ENCODE measurements around the gene CDKL5.
A peak's percentile ranks its signal among the peaks of the same experiment; 100 is the strongest.

The CDKL5 gene

DNA sequence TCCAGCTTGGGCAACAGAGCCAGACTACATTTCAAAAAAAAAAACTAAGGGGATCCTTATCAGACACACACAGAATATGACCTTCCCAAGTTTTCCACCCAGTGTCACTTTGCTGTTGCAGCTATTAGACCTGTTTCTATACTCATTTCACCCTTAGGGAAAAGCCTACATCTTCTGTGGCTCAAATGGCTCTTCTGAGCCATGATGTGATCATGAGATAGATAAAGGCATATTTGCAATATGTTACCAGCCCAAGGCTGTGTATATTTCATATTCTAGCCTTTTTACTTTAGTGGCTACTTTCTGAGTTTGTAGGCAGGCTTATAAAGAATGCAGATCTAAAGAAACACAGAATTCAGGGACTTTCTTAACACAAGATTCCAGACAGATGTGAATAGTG is 227.2 kb downstream of the CDKL5 start:
- DNase-seq = no peak

- no peak for DNase-seq
Observed at GRCh38 chrX:18654875-18655836, 229.7 kb downstream of the CDKL5 start.

DNA sequence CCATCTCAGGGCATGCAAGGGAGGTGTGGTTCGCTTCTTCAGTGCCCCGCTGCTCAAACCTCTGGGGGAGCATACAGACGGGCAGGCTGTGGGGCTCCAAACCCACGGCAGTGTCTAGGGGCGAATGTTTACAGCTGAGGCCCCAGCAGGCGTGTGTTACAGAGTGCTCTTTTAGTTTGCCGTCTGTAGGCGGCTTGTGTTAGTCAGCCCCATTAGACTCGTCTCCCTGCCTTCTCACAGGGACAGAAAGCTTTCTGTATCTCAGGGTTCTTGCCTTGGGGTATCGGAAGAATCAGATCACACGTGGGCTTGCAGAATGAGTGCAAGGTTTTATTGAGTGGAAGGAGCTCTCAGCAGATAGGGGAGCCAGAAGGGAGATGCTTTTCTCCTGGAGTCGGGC is 235.9 kb downstream of the CDKL5 start:
- no peak for DNase-seq

- DNase-seq = no peak
Observed at GRCh38 chrX:18664947-18665346, 239.5 kb downstream of the CDKL5 start.

DNA sequence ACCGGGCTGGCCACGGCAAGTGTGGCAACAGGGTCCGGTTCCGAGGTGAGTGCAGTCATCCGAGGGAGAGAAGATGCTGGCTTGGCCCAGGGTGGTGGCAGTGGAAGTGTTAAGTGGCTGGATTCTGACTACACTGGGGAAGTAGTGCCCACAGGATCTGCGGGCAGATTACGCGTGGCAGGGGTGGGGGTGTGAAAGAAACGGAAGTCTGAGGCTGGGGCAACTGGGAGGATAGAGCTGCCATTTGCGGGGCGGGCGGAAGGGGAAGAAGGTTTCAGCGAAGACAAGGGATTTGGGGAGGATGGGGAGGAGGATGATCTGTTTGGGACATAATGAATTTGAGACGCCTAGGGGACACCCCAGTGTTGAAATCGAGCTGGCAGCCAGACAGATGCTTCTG is 241.2 kb downstream of the CDKL5 start:
- DNase-seq = no peak

DNA sequence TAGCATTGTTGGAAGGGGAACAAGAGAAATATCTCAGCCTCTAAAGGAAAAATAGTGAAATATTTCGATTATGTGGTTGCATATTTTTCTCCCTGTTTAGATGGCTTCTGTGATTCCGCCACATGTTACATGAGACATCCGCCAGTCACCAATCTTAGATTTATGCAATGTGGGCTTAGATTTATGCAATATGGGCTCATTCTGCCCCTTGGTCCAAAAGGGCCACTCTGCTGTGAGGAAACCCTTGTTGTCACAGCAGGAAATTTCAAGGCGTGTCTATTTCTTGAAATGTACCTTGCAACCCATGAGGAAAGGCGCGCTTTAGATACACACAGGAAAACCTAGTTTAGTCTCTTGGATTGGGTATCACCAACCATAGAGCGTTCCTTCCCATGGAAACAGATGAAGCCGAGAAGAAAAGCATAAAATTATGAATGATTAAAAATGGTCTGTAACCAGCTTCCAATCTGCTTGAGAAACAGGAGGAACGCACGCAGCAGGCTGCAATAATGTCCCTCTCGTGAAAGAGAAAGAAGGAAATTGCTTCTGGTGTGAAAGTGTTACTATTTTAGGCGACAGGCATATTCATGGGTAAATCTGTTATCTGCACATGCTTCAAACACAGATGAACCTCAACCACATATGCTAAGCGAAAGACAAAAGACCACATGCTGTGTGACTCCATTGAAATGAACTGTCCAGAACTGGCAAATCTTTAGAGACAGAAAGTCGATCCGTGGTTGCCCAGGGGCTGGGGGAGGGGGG is 242.8 kb downstream of the CDKL5 start:
- DNase-seq = no peak

- no peak for DNase-seq
Observed at GRCh38 chrX:18672008-18672407, 246.6 kb downstream of the CDKL5 start, which contains the start of gene RS1. TSS of gene RS1 (minus strand) at chrX:18672108. CDS start at chrX:18672068, 40 bp downstream.

DNA sequence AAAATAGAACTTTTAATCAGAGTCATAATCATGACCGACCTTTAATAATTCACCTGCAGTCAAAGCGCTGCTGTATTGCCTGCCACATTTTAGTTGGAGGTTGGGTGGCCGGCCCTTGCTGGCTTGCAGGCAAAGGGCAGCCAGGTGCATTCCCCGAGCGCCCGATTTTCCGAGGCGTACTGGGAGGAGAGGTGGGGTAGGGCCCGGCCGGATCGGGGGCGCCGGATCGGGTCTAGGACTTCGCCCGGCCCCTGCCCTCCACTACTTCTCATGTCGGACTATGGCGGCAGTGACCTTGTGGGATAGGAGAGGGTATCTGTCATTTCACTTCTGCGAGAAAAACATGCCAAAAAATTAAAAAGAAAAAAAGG is 249.0 kb downstream of the CDKL5 start:
- no peak for DNase-seq

DNA sequence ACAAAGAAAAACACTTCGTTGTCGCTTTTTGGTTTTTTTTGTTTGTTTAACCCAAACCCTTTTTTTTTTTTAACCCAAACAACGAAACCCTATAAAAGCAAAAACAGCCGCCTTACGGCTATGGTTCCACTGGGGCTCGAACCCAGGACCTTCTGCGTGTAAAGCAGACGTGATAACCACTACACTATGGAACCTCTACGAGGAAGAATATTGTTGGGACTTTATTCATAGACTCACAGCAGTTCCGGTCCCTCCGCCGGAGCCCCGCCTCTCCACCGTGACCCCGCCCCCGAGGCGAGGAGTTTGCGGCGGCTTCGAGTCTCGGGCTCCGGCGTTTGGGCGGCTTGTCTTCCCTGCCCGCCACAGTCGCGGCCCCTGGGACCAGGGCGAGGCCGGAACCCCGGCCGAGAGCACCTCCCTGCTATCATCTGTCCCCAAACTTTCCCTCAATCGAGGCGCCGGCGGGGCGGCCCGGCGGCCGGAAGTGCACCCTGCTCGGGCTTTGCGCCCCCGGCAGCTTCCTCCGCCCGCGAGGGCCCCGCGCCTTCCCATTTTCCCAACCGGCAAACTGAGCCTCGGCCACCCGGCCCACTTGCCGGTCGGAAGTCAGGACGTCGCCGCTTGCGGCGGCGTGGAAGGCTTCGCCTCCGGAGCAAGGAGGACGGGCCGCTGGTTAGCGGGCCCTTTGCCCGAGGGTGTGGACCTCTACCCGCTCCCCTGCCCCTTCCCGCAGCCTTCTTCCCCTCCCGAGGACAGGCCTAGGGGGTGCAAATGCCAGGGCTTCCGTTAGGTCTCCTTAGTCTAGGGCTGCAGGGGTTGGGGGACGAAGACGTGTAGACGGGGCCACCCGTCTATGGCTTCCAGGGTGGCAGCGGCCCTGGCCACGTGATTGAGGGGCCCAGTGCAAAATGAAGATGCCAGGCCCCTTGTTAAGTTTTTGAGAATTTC is 249.7 kb downstream of the CDKL5 start:
- DNase-seq = peak; percentile 29 to 46

GRCh38 chrX:18676050-18676449 is 250.6 kb downstream of the CDKL5 start:
- DNase-seq = no peak

- no peak for DNase-seq
Observed at GRCh38 chrX:18676470-18676869, 251.1 kb downstream of the CDKL5 start.

DNA sequence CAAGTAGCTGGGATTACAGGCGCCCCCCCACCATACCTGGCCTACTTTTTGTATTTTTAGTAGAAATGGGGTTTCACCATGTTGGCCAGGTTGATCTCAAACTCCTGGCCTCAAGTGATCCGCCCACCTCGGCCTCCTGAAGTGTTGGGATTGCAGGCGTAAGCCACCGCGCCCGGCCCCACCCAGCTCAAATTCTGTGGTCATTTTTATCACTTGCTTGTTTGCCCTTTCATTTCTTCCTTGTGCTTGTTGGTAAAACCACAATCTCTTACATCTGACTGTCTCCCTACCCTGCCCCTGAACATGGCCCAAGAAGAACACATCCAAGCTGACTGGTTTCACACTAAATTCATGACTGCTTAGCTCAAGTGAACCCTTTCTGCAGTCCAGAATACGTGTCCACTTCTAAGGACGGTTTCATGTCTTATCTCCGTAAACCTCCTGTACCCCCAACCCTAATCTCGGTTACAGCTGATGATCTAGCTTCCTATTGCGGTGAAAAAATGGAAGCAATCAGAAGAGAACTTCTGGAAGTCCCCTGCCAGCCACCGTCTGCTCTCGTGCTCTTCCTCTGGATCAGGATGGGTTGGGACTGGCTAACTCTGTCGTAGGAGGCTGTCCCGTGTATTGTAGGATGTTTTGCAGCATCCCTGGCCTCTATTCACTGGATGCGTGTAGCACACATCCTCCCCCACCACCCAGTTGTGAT is 251.9 kb downstream of the CDKL5 start:
- DNase-seq = no peak

DNA sequence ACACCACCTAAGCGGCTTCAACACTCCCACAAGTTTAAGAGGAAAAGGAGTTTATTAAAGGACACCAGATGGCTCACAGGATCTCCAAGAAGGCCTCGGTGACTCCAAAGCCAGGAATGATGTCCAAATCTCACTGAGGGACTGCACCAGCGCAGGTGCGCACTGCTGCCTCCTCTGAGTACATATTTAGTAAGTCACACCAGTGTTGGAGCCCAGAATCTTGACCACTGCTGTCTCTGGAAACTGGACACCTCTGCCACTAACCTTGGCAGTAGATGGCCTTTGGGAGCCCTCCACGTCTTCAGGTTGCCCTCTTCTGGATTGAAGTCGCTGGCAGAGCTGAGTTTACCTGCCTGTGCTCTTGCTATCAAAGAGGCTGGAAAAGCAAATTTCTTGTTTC is 256.6 kb downstream of the CDKL5 start:
- DNase-seq = no peak

DNA sequence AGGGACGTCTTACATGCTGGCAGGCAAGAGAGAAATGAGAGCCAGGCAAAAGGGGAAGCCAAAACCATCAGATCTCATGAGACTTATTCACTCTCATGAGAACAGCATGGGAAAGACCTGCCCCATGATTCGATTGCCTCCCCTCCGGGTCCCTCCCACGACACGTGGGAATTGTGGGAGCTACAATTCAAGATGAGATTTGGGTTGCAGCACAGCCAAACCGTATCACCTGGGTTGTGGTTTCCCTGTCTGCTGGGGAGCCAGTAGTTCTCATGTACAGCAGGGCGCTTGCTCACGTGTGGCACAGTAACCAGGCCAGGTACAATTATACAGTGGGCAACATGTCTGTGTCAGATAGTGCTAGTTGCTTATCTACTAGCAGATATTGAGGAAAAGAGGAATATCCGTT is 257.6 kb downstream of the CDKL5 start:
- DNase-seq = no peak

- no peak for DNase-seq
Observed at GRCh38 chrX:18687856-18688495, 262.6 kb downstream of the CDKL5 start.

DNA sequence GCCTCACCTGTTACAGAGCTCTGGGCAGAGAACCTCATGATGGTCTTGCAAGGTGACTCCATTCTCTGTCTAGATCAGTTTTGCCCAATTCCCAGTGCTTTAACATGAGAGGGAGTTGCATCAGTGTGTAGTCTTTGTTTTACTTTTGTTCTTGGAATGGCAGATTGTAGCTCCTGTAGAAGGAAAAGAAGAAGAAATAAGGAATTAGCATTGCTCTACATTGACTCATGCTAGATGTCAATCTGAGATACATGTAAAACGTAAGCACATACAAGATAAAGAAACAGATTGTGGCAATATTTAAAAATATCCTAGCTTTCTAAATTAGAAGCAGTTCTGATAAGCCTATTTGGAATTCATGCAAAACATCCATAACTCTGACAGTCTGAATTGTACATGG is 266.0 kb downstream of the CDKL5 start:
- DNase-seq = no peak

GRCh38 chrX:18692541-18692940 is 267.1 kb downstream of the CDKL5 start:
- no peak for DNase-seq

DNA sequence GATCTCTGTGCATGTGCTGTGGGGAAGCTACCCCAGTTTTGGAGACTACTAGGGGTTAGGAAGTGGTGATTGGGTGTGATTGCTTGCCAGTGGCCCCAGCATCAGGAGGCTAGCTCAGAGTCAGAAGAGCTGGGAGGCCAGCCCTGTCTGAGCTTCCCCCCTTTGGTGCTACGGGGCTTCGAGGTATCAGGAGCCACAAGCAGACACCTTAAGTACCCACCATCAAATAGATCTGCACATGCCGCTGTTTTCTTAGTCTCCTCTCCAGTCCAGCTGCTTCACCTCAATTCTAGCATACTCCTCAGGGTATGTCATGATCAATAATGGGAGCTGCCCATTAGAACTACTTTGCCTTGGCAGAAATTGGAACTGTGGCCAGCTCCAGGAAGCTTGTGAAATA is 271.2 kb downstream of the CDKL5 start:
- no peak for DNase-seq

DNA sequence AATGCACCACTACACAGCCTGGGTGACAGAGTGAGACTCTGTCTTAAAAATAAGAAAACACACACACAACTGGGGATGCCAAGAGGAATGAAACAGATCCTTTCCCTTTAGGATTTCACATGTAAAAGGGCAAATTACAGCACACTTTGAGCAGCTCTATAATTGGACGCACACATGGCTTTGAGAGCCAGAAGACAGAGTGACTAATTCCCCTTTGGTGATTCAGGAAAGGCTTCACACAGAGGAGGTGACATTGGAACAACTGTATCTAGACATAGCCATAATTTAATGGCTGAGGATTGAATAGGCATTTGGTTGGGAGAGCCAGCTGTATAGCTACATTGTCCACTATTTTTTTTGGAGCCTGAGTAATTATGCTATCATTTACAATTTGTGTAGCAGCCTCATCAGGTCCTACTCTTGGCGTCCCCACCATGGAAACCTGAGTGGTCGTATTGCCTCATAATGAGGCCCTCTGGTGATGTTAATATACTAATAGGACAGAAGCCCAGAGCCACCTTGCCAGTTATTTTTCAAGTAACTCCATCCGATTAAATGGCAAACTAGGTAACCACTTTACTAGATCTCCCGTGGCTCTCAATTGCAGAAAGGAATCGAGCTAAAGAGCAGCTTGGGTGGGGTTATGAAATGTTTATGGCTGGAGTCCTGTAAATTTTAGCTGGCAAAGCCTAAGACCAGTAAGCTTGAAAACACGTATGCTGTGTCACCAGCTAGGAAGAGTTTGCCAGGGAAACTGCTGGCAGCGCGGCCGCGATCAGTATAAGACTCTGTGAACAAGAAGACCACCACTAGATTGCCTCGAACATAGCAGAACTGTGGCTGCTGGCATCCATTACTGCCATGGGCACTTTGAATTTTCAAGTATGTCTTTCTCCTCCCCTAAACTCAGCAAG is 273.6 kb downstream of the CDKL5 start:
- no peak for DNase-seq

GRCh38 chrX:18701621-18702361 is 276.4 kb downstream of the CDKL5 start:
- no peak for DNase-seq
